ENCODE data around the gene FAM20C.

DNA sequence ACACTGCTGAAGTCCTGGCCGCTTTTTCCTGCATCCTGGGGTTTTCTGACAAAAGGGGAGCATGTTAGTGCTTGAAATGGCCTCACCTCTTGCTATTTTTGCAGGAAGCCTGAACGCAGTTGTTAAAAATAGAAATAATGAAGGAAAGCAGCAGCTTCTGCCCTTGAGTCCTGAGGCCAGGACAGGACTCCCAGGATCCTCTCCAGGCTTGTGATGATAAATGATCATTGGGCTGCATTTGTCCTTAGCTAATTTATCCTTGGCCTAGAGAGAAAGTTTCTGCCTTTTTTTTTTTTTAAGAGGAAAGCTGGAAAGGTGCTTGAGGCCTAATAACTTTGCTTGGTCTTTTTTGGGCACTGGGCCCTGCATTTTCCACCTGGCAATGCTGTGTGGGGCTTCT lies 17.7 kb upstream of the FAM20C start:
- TF ChIP-seq, protein P1, sequence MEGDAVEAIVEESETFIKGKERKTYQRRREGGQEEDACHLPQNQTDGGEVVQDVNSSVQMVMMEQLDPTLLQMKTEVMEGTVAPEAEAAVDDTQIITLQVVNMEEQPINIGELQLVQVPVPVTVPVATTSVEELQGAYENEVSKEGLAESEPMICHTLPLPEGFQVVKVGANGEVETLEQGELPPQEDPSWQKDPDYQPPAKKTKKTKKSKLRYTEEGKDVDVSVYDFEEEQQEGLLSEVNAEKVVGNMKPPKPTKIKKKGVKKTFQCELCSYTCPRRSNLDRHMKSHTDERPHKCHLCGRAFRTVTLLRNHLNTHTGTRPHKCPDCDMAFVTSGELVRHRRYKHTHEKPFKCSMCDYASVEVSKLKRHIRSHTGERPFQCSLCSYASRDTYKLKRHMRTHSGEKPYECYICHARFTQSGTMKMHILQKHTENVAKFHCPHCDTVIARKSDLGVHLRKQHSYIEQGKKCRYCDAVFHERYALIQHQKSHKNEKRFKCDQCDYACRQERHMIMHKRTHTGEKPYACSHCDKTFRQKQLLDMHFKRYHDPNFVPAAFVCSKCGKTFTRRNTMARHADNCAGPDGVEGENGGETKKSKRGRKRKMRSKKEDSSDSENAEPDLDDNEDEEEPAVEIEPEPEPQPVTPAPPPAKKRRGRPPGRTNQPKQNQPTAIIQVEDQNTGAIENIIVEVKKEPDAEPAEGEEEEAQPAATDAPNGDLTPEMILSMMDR (conservative IDR thresholded peaks at IDR 0.05 in 1 of 2, IDR thresholded peaks at IDR 0.05 in 1 of 2; ENCODE audit: extremely low read depth in 1 of 2, insufficient read depth in 1 of 2, low read depth in 1 of 2, low read length in 2 of 2) = no peak
- no peak for TF ChIP-seq EZH2 (IDR thresholded peaks at IDR 0.05; ENCODE audit: borderline replicate concordance, low read length)

All from mammary epithelial cell (primary cell).